VCaP (cell line): Measurements from ENCODE around the gene SERPINI1.

Experiments
- H3K27ac ChIP-seq: fragments of 450-650 bp; 2 replicates; pipeline ENCODE4 v1.5.1; 2017
- CTCF ChIP-seq: fragments of 450-650 bp; conservative IDR thresholded peaks from 2 replicates; pipeline ENCODE4 v1.5.1; 2017; ENCODE audit warnings: mild to moderate bottlenecking, moderate library complexity

The SERPINI1 gene

GRCh38 chr3:167862104-167862730 is 126.7 kb downstream of the SERPINI1 start:
- TF ChIP-seq CTCF = no peak
- H3K27ac ChIP-seq = peak overlapping the region; percentile 66

GRCh38 chr3:167863811-167864551 is 128.5 kb downstream of the SERPINI1 start:
- H3K27ac ChIP-seq = no peak overlapping the region; the same call in 1 of the 2 replicates
- no peak for TF ChIP-seq CTCF

- no peak for TF ChIP-seq CTCF
- H3K27ac ChIP-seq = no peak overlapping the region
Observed at GRCh38 chr3:167864552-167864874, 129.0 kb downstream of the SERPINI1 start.

- TF ChIP-seq CTCF = no peak
- H3K27ac ChIP-seq = no peak overlapping the region
Observed at GRCh38 chr3:167866331-167866730, 130.8 kb downstream of the SERPINI1 start.

GRCh38 chr3:167867981-167868380 is 132.5 kb downstream of the SERPINI1 start:
- no peak for TF ChIP-seq CTCF
- H3K27ac ChIP-seq = no peak overlapping the region

- H3K27ac ChIP-seq = no peak overlapping the region
- TF ChIP-seq CTCF = no peak
Observed at GRCh38 chr3:167870181-167870580, 134.7 kb downstream of the SERPINI1 start.

- no peak for TF ChIP-seq CTCF
- H3K27ac ChIP-seq = no peak overlapping the region
Observed at GRCh38 chr3:167870759-167871158, 135.2 kb downstream of the SERPINI1 start.
